ENCODE measurements around the gene NCKAP1.

DNA sequence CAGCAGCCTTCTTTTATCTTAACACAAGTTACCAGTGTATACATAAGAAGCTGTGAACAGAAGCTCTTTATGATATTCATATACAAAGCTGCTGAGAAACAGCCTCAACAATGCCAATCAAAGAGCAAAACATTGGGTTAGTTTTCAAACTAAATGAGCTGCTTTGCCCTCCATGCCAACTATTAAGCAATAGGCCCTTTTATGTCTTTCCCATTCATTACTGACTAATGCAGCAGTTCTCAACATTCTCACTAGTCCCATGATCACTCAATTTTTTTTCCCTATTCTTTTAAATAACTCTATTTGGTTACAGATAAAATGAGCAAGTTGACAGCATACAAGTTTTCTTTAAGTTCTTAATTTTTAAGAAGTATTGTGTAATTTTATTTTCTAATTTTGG lies 114.0 kb downstream of the NCKAP1 start:
- no peak for TF ChIP-seq POLR2A (IDR thresholded peaks at IDR 0.05; ENCODE audit: low read length)
- TF ChIP-seq, protein P1, sequence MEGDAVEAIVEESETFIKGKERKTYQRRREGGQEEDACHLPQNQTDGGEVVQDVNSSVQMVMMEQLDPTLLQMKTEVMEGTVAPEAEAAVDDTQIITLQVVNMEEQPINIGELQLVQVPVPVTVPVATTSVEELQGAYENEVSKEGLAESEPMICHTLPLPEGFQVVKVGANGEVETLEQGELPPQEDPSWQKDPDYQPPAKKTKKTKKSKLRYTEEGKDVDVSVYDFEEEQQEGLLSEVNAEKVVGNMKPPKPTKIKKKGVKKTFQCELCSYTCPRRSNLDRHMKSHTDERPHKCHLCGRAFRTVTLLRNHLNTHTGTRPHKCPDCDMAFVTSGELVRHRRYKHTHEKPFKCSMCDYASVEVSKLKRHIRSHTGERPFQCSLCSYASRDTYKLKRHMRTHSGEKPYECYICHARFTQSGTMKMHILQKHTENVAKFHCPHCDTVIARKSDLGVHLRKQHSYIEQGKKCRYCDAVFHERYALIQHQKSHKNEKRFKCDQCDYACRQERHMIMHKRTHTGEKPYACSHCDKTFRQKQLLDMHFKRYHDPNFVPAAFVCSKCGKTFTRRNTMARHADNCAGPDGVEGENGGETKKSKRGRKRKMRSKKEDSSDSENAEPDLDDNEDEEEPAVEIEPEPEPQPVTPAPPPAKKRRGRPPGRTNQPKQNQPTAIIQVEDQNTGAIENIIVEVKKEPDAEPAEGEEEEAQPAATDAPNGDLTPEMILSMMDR (IDR thresholded peaks at IDR 0.05) = no peak
- TF ChIP-seq, protein P2, sequence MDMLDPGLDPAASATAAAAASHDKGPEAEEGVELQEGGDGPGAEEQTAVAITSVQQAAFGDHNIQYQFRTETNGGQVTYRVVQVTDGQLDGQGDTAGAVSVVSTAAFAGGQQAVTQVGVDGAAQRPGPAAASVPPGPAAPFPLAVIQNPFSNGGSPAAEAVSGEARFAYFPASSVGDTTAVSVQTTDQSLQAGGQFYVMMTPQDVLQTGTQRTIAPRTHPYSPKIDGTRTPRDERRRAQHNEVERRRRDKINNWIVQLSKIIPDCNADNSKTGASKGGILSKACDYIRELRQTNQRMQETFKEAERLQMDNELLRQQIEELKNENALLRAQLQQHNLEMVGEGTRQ (IDR thresholded peaks at IDR 0.05) = no peak
- no peak for TF ChIP-seq SREBF2 (IDR thresholded peaks at IDR 0.05)
- TF ChIP-seq JUN (IDR thresholded peaks at IDR 0.05) = no peak
- TF ChIP-seq, protein P3, sequence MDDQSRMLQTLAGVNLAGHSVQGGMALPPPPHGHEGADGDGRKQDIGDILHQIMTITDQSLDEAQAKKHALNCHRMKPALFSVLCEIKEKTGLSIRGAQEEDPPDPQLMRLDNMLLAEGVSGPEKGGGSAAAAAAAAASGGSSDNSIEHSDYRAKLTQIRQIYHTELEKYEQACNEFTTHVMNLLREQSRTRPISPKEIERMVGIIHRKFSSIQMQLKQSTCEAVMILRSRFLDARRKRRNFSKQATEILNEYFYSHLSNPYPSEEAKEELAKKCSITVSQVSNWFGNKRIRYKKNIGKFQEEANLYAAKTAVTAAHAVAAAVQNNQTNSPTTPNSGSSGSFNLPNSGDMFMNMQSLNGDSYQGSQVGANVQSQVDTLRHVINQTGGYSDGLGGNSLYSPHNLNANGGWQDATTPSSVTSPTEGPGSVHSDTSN (IDR thresholded peaks at IDR 0.05) = no peak
- TF ChIP-seq MAFK (IDR thresholded peaks at IDR 0.05; ENCODE audit: partially characterized antibody) = no peak
- TF ChIP-seq CBX2 (IDR thresholded peaks at IDR 0.05; ENCODE audit: borderline replicate concordance, low read depth) = no peak
